ENCODE data around the gene MYO16.

GRCh38 chr13:109228211-109228610 is 598.8 kb downstream of the MYO16 start:
- TF ChIP-seq CTCF (IDR thresholded peaks at IDR 0.05) (no peak), POLR2A (IDR thresholded peaks at IDR 0.05) (no peak)
